NCI-H345 (cell line): ENCODE data around the gene ARHGEF28.

ENCODE experiments used
- DNase-seq: peaks from one replicate; lab custom pipeline; 2025; lab: John Stamatoyannopoulos, UW

Gene ARHGEF28

DNA sequence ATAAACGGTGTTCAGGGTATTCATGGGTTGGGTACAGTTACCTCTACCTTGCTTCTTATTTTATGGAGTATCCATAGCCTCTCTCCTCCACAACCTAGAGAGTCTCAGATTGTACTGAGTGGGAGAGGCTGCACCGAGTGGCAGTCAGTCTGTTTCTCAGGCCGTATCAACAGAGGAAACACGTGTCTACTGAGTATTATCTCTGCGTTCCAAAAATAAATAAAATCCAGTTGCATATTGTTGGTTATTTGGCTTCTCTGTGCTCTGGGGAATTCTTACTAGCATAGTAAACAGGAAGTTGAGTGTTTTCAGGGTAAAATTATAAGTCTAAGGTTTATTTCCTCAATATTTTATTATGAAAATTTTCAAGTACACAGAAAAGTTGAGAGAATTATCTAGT, 231.0 kb downstream of the ARHGEF28 start:
- DNase-seq: no peak

GRCh38 chr5:73857446-73857845, 231.4 kb downstream of the ARHGEF28 start:
- DNase-seq: no peak

DNA sequence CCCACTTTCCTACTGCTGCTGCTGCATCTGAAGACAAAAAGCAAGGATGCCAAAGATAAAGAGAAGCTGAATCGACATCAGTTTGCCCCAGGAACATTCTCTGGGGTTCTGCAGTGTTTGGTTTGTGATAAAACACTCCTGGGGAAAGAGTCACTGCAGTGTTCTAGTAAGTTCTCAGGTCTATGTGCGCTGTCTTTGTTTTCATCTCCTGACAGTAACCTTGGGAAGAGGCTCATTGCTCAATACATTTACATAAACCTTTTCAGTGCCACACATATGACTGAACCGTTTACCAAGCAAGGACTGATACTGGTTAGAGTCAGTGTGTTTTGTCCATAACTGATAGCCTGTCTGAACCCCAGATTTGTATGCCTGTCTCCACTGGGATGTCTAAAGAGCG, 232.1 kb downstream of the ARHGEF28 start:
- DNase-seq: no peak

DNA sequence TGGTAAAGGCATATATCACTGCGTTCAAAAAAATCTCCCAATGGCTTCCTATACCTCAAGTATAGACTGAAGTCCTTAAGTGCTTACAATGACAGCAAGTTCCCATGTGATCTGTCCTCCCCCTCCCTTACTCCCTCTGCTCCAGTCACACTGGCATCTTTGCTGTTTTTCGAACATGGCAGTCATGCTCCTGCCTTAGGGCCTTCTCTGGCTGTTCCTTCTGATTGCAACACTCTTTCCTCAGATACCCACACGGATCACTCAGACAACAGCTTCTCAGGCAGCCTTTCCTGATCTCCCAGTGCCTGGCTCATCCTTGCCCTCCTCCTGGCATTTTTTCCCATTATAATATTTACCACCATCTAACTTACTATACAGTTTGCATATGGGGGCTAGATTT, 232.8 kb downstream of the ARHGEF28 start:
- DNase-seq: no peak

- no peak for DNase-seq
These were observed 233.7 kb downstream of the ARHGEF28 start for GRCh38 chr5:73859696-73860095.

GRCh38 chr5:73861313-73861988, 235.5 kb downstream of the ARHGEF28 start:
- DNase-seq: no peak

GRCh38 chr5:73862796-73863195, 236.8 kb downstream of the ARHGEF28 start:
- DNase-seq: no peak

DNA sequence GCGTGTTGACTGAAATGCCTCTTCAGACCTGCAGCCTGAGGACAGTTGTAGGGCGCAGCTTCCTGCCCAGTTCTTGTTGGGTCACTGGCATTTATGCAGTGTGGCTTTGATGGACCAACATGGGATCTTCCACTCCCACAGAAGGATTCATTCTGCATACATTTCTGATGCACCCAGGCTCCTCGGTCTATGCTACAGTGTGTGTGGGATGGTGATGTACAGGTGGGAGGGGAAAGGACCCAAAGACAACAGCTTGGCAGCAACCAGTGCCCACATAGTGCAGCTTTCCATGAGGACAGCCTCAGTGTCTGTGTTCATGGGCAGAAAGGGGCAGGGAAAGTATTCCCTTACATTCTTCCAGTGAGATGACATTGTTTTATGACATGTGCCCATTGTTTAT, 237.9 kb downstream of the ARHGEF28 start:
- no peak for DNase-seq

DNA sequence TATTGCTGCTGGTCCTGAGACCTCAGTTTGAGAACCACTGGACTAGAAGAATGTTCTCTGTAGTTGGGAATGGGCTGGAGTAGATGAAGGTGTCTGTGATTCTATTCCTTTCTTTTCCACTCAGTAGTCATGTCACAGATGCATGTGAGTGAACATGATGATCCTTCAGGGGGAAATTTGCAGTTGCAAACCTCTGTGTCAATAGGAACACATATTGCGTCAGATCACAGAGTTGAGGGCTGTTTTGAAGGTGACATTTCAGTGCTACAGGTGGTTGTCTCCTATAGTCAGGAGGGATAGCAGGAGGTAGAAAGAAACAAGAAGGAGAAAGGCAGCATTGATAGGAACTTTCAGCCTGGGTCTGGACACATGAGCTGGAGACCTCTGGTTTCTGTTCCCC, 239.3 kb downstream of the ARHGEF28 start:
- DNase-seq: no peak

GRCh38 chr5:73867345-73868335, 241.6 kb downstream of the ARHGEF28 start:
- DNase-seq: no peak

- no peak for DNase-seq
These were observed 257.6 kb downstream of the ARHGEF28 start for GRCh38 chr5:73883646-73884045.

DNA sequence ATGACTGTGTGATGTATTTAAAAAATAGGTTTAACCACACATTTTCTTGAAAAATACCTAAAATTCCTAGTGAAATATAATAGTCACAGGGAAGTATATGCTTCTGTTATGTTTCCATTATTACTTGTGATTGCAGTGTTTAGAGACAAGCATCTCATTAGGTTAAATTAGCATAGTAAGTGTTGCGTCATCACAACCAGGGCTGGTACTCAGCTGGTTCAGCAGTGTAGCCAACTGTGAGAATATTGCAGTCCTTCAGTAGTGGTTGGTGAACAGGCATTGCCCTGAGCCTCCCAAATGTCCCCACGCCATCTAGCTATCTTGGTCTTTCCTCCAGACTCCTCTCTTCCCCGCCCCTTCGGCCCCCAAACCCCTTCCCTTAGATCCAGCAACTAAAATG, 261.7 kb downstream of the ARHGEF28 start:
- no peak for DNase-seq

- DNase-seq: no peak
These were observed 264.6 kb downstream of the ARHGEF28 start for GRCh38 chr5:73890569-73890968.

DNA sequence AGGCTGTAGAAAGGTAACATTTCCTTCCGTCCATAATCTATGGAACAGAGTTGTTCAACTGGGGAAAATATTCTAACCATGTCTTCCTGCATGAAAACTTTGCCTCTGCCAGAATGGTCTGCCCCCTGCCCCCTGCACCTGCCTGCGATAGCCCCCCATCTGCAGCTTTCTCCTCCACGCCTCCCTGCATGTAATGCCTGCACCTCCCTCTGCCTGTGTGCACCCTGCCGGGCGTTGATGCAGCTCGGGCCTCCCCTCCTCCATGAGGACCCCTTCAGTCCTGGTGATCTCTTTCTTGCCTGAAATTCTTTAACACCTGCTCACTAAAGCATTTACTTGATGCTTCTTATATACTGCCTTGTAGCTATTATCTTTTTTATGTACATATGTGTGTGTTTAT, 266.2 kb downstream of the ARHGEF28 start:
- no peak for DNase-seq

- DNase-seq: no peak
These were observed 266.8 kb downstream of the ARHGEF28 start for GRCh38 chr5:73892806-73893205.

DNA sequence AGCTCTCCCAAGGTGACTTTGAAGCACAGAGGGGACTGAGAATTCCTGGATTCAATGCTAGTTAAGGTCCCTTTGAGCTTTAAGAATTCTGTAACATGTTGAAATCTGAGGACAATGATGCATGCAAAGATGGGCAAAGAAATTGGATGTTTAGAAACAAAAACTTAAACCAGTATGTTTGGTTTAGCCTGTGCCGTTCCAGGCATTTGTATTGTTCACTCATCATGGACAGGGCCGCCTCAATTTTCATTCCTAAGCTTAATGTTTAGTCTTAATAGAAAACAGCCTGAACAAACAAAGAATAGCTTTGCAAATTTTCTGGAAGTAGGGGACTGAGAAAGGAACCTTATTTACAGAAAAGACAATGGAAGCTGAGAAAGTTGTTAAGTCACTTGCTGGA, 267.8 kb downstream of the ARHGEF28 start:
- no peak for DNase-seq

DNA sequence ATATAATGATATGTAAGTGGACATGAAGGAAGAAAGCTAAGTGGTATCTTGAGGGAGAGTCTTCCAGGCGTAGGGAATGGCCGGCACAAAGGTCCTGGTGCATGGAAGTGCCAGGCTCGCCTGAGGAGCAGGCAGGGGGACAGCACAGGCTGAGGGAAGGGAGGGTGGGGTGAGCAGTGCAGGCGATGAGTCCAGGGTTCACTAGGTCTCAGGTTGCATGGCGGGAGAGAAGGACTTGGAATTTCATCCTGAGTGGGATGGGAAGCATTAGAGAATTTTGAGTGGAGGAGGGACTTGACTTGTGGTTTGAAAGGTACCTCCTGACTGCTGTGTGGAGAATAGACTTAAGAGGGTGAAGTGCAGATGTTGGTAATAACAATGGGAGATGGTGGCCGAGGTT, 268.9 kb downstream of the ARHGEF28 start:
- no peak for DNase-seq

GRCh38 chr5:73895471-73895870, 269.5 kb downstream of the ARHGEF28 start:
- no peak for DNase-seq

- no peak for DNase-seq
These were observed 270.1 kb downstream of the ARHGEF28 start for GRCh38 chr5:73896097-73896496.

DNA sequence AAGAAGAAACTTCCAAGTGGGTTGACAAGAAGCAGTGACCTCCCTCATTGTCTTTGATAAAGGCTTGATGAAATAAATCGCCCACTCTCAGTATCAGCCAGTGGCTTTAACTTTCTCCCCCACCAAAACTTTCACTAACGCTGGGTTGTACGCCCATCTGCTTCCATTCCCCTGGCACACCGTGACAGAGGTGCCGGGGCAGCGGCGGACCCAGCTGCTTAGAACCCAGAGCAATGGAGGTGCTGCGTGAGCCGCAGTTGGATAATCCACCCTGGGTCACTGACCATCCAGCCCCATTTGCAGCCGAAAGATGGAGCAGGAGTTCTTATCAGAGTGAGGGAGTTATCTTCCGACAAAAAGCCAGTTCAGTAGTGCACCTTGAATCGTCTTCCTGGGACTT, 270.7 kb downstream of the ARHGEF28 start:
- DNase-seq: no peak

DNA sequence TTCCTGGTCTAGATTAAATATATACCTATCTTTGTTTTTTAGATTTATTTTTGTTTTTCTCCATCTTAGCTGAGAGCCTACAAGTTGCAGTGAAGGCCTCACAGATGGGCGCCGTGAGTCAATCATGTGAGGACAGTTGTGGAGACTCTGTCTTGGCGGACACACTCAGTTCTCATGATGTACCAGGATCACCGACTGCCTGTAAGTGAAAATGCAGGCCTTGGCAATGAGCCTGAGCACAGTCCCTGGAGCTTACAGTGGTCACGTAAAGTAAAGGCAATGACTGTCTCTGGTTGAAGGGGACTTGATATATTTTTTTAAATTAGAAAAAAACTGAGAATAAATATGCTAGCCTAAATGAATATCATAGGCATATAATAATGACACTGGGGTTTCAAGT, 271.9 kb downstream of the ARHGEF28 start:
- DNase-seq: no peak

DNA sequence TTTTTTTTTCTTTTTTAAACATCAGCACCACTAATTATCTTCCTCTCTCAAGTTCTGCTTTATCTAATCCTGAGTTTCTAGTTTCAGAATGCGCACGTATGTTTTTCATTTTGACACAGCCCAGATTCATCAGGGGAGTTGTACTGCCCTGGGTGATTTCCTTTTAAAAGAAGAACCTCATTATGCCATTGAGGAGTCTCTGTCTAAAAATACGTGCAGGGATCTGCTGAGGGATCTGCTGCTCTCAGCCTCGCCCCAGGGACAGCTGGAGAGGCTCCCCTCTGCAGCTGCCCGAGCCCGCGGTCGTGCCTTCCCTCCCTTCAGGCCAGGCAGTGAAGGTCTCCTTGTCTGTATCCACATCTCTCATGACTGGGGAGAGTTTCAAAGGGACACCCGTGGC, 273.1 kb downstream of the ARHGEF28 start:
- no peak for DNase-seq

- DNase-seq: no peak
These were observed 273.9 kb downstream of the ARHGEF28 start for GRCh38 chr5:73899916-73900315.
